Activated CD4-positive, alpha-beta T cell treated with anti-CD3 and anti-CD28 coated beads, Interleukin-2, Interleukin-6, amounts not matched to agents 100 ng/mL and 50 ng/mL, durations not matched to agents 16 hours and 8 hours (primary cell): ENCODE measurements around the gene SPATA13.

Experiments
- DNase-seq: peaks from one replicate; pipeline ENCODE4 v3.0.0-alpha.2; 2020

SPATA13 gene

GRCh38 chr13:24225930-24226329 lies 65.4 kb downstream of the SPATA13 start:
- DNase-seq = no peak

GRCh38 chr13:24226762-24227161 lies 66.2 kb downstream of the SPATA13 start:
- DNase-seq = no peak

- peak; percentile 69 for DNase-seq
Measured at GRCh38 chr13:24228852-24229458, 68.4 kb downstream of the SPATA13 start.

GRCh38 chr13:24230428-24231072 lies 70.0 kb downstream of the SPATA13 start:
- no peak for DNase-seq

GRCh38 chr13:24231377-24231776 lies 70.9 kb downstream of the SPATA13 start:
- no peak for DNase-seq

- DNase-seq = no peak
Measured at GRCh38 chr13:24232037-24232436, 71.5 kb downstream of the SPATA13 start.

GRCh38 chr13:24232474-24232873 lies 72.0 kb downstream of the SPATA13 start:
- DNase-seq = no peak

- no peak for DNase-seq
Measured at GRCh38 chr13:24233351-24233901, 72.9 kb downstream of the SPATA13 start.

GRCh38 chr13:24234200-24234915 lies 73.8 kb downstream of the SPATA13 start:
- no peak for DNase-seq

GRCh38 chr13:24237356-24237755 lies 76.8 kb downstream of the SPATA13 start:
- no peak for DNase-seq

- DNase-seq = no peak
Measured at GRCh38 chr13:24241336-24241735, 80.8 kb downstream of the SPATA13 start.

GRCh38 chr13:24242100-24242499 lies 81.6 kb downstream of the SPATA13 start:
- no peak for DNase-seq

GRCh38 chr13:24243302-24243701 lies 82.8 kb downstream of the SPATA13 start:
- DNase-seq = no peak

GRCh38 chr13:24244802-24245201 lies 84.3 kb downstream of the SPATA13 start:
- no peak for DNase-seq

GRCh38 chr13:24247016-24247415 lies 86.5 kb downstream of the SPATA13 start:
- no peak for DNase-seq

GRCh38 chr13:24249624-24250023 lies 89.1 kb downstream of the SPATA13 start:
- no peak for DNase-seq

GRCh38 chr13:24250376-24251057 lies 90.0 kb downstream of the SPATA13 start:
- DNase-seq = no peak

- DNase-seq = peak; percentile 91
Measured at GRCh38 chr13:24251525-24251924, 91.0 kb downstream of the SPATA13 start.

- DNase-seq = no peak
Measured at GRCh38 chr13:24252136-24252535, 91.6 kb downstream of the SPATA13 start.

- no peak for DNase-seq
Measured at GRCh38 chr13:24253520-24254145, 93.1 kb downstream of the SPATA13 start.

- peak; percentile 86 for DNase-seq
Measured at GRCh38 chr13:24254146-24254841, 93.8 kb downstream of the SPATA13 start.

- no peak for DNase-seq
Measured at GRCh38 chr13:24257497-24257896, 97.0 kb downstream of the SPATA13 start.
